Nephron progenitor cell (in vitro differentiated cells): ENCODE data around the gene LPCAT1.

ENCODE experiments used
- DNase-seq: peaks from one replicate; pipeline ENCODE4 v3.0.0; 2021
- H3K27ac Mint-ChIP-seq: 2 replicates; pipeline ENCODE4 v1.8.0; 2021; ENCODE audit warnings: mild to moderate bottlenecking, moderate library complexity, mixed read lengths
- H3K27me3 Mint-ChIP-seq: 2 replicates; pipeline ENCODE4 v1.8.0; 2021; ENCODE audit warnings: mild to moderate bottlenecking, low read depth, mixed read lengths; ENCODE audit not compliant: poor library complexity
- H3K36me3 Mint-ChIP-seq: 2 replicates; pipeline ENCODE4 v1.8.0; 2021; ENCODE audit warnings: low read depth, mixed read lengths
- H3K4me1 Mint-ChIP-seq: 2 replicates; pipeline ENCODE4 v1.8.0; 2021; ENCODE audit warnings: mixed read lengths
- H3K4me3 Mint-ChIP-seq: 2 replicates; pipeline ENCODE4 v1.8.0; 2021; ENCODE audit warnings: mild to moderate bottlenecking, moderate library complexity, mixed read lengths
- H3K9me3 Mint-ChIP-seq: 2 replicates; pipeline ENCODE4 v1.8.0; 2021; ENCODE audit warnings: mild to moderate bottlenecking, moderate library complexity, mixed read lengths
- TF ChIP-seq, protein P1 (sequence below): fragments of 200-600 bp; sonication (generic); IDR thresholded peaks from 2 replicates; pipeline ENCODE4 v1.5.0; 2021; ENCODE audit warnings: antibody characterized with exemption

The LPCAT1 gene

GRCh38 chr5:1512541-1513291 lies 11.0 kb downstream of the LPCAT1 start:
- Mint-ChIP-seq H3K9me3 (no peaks in the 10 kb centered on the region), H3K4me1 (peaks cover 45% of the 10 kb centered on the region), H3K4me3 (no peak overlapping the region), H3K27me3 (no peaks in the 10 kb centered on the region), H3K27ac (no peak overlapping the region), H3K36me3 (peaks cover 21% of the 10 kb centered on the region)
- DNase-seq, result no peak
- TF ChIP-seq, protein P1, sequence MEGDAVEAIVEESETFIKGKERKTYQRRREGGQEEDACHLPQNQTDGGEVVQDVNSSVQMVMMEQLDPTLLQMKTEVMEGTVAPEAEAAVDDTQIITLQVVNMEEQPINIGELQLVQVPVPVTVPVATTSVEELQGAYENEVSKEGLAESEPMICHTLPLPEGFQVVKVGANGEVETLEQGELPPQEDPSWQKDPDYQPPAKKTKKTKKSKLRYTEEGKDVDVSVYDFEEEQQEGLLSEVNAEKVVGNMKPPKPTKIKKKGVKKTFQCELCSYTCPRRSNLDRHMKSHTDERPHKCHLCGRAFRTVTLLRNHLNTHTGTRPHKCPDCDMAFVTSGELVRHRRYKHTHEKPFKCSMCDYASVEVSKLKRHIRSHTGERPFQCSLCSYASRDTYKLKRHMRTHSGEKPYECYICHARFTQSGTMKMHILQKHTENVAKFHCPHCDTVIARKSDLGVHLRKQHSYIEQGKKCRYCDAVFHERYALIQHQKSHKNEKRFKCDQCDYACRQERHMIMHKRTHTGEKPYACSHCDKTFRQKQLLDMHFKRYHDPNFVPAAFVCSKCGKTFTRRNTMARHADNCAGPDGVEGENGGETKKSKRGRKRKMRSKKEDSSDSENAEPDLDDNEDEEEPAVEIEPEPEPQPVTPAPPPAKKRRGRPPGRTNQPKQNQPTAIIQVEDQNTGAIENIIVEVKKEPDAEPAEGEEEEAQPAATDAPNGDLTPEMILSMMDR, result no peak

GRCh38 chr5:1511651-1512540 lies 11.9 kb downstream of the LPCAT1 start:
- no peak for DNase-seq
- H3K4me3 Mint-ChIP-seq, result no peak overlapping the region
- peaks cover 2% of the 10 kb centered on the region for H3K27me3 Mint-ChIP-seq
- no peak overlapping the region for H3K27ac Mint-ChIP-seq
- peaks cover 47% of the 10 kb centered on the region for H3K4me1 Mint-ChIP-seq
- no peaks in the 10 kb centered on the region for H3K9me3 Mint-ChIP-seq
- peaks cover 23% of the 10 kb centered on the region for H3K36me3 Mint-ChIP-seq
- TF ChIP-seq, protein P1, result no peak

DNA sequence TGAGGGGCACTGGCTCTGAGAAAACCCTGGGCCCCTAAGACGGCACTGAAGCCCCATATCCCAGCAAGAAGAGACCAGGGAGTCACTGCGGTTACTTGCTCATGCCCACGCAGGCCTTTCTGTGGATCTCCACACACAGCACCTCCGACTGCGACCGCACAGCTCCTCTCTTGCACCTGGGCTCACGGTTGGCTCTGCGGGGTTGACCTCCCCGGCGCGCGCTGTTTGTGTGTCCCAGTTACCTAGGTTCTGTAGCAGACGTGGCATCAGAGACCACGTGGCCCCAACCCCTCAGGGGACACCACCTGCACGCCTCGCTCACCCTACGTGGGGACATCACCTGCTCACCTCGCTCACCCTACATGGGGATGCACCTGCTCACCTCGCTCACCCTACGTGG lies 12.7 kb downstream of the LPCAT1 start:
- peaks cover 41% of the 10 kb centered on the region for H3K4me1 Mint-ChIP-seq
- H3K27ac Mint-ChIP-seq, result no peak overlapping the region
- H3K9me3 Mint-ChIP-seq, result no peaks in the 10 kb centered on the region
- peaks cover 2% of the 10 kb centered on the region for H3K27me3 Mint-ChIP-seq
- TF ChIP-seq, protein P1, result no peak
- H3K36me3 Mint-ChIP-seq, result peaks cover 23% of the 10 kb centered on the region
- H3K4me3 Mint-ChIP-seq, result no peak overlapping the region
- no peak for DNase-seq

- peaks cover 23% of the 10 kb centered on the region for H3K36me3 Mint-ChIP-seq
- peaks cover 2% of the 10 kb centered on the region for H3K27me3 Mint-ChIP-seq
- H3K4me3 Mint-ChIP-seq, result no peak overlapping the region
- TF ChIP-seq, protein P1, result no peak
- no peaks in the 10 kb centered on the region for H3K9me3 Mint-ChIP-seq
- peaks cover 40% of the 10 kb centered on the region for H3K4me1 Mint-ChIP-seq
- no peak overlapping the region for H3K27ac Mint-ChIP-seq
- no peak for DNase-seq
These were observed 13.1 kb downstream of the LPCAT1 start for GRCh38 chr5:1510631-1511030.

- Mint-ChIP-seq H3K36me3 (peaks cover 23% of the 10 kb centered on the region), H3K4me3 (no peak overlapping the region), H3K4me1 (peaks cover 38% of the 10 kb centered on the region), H3K9me3 (no peaks in the 10 kb centered on the region), H3K27ac (peak overlapping the region; percentile 6), H3K27me3 (peaks cover 2% of the 10 kb centered on the region)
- DNase-seq, result no peak
- TF ChIP-seq, protein P1, result no peak
These were observed 13.6 kb downstream of the LPCAT1 start for GRCh38 chr5:1510151-1510561.
